Tibial artery (tissue), 4 donors: Measurements from ENCODE around the gene C2orf42.
A peak's percentile ranks its signal among the peaks of the same experiment; 100 is the strongest.

Source experiments
- DNase-seq, 2 donors: peaks; one replicate each; pipeline ENCODE4 v3.0.0-alpha.2; 2019
- H3K27ac ChIP-seq, 2 donors: fragments of 200-600 bp; sonication (generic) in 1 of 2; 1 replicate in 1 of 2; 2 replicates in 1 of 2; pipeline ENCODE4 v1.5.1; 2018 to 2019; ENCODE audit warnings: mild to moderate bottlenecking in 1 of 2
- H3K27me3 ChIP-seq, 2 donors: fragments of 200-600 bp; sonication (generic) in 1 of 2; one replicate each; pipeline versions ENCODE4 v1.5.1 to v1.6.0; 2016 to 2019
- H3K36me3 ChIP-seq, 3 donors: fragments of 200-600 bp; sonication (generic) in 2 of 3; one replicate each; pipeline ENCODE4 v1.5.1; 2016 to 2019; ENCODE audit warnings: mild to moderate bottlenecking in 2 of 3
- H3K4me1 ChIP-seq, 4 donors: fragments of 200-600 bp; sonication (generic) in 2 of 4; 1 replicate in 3 of 4; 2 replicates in 1 of 4; pipeline ENCODE4 v1.5.1; 2016 to 2019
- H3K4me3 ChIP-seq, 2 donors: fragments of 200-600 bp; sonication (generic) in 1 of 2; 1 replicate in 1 of 2; 2 replicates in 1 of 2; pipeline ENCODE4 v1.5.1; 2018 to 2019; ENCODE audit warnings: mild to moderate bottlenecking in 2 of 2
- H3K9me3 ChIP-seq, 3 donors: fragments of 200-600 bp; sonication (generic) in 1 of 3; one replicate each; pipeline ENCODE4 v1.5.1; 2016 to 2019
- CTCF ChIP-seq, 2 experiments: fragments of 200-600 bp in 1 of 2; fragments of 450-650 bp in 1 of 2; IDR thresholded peaks; one replicate each; pipeline ENCODE4 v1.5.1; 2017 to 2019; ENCODE audit warnings: antibody characterized with exemption in 2 of 2, mild to moderate bottlenecking in 1 of 2, moderate library complexity in 1 of 2
- intact Hi-C: fragments of 100-400 bp; cut with DNase I; formaldehyde crosslinking; loops from one replicate; pipeline ENCODE4 v1.15.0; 2023; ENCODE audit warnings: low total_unique reads

The C2orf42 gene

GRCh38 chr2:70101174-70101573, 89.6 kb downstream of the C2orf42 start:
- intact Hi-C loops: no loop called here
- no peak overlapping the region for H3K27ac ChIP-seq
- no peaks in the 10 kb centered on the region for H3K36me3 ChIP-seq
- H3K9me3 ChIP-seq: no peaks in the 10 kb centered on the region
- DNase-seq: peak in 1 of 2 donors; percentile 10
- TF ChIP-seq CTCF (IDR thresholded peaks at IDR 0.05): no peak
- no peak overlapping the region for H3K4me3 ChIP-seq
- no peaks in the 10 kb centered on the region for H3K27me3 ChIP-seq
- H3K4me1 ChIP-seq: peaks cover 0 to under 1% (median 0%) of the 10 kb centered on the region in 4 donors
